H1 (cell line): ENCODE data around the gene RPP30. TPM values are rescaled to one million over a fixed set of nuclear protein-coding genes. Genes with fewer than 3 reads are reported as not detected.
A peak's percentile ranks its signal among the peaks of the same experiment; 100 is the strongest.

Source experiments
- CTCF ChIA-PET: fragments of 300-600 bp; sonication (Branson Sonifier 250); formaldehyde crosslinking; loops from one replicate; lab custom pipeline; 2021; ENCODE audit not compliant: partially characterized antibody; lab: Charles Lee
- POLR2A ChIA-PET: fragments of 300-600 bp; sonication (Branson Sonifier 250); formaldehyde crosslinking; loops from one replicate; lab custom pipeline; 2021; ENCODE audit warnings: inconsistent platforms; ENCODE audit not compliant: partially characterized antibody; lab: Charles Lee
- DNase-seq, 2 experiments: peaks; one replicate each; pipeline versions ENCODE4 v3.0.0 to v3.0.0-alpha.2; 2010 to 2022; ENCODE audit warnings: low spot score in 2 of 2, low read depth in 1 of 2, mixed read lengths in 1 of 2
- FAIRE-seq: peaks from 2 replicates; lab custom pipeline; 2011; peaks lifted over from hg19 to GRCh38; lab: Jason Lieb, UNC
- H2AFZ ChIP-seq: 2 replicates; pipeline ENCODE4 v1.8.1; 2012; ENCODE audit warnings: low read length, inconsistent platforms
- H2AK5ac ChIP-seq: 2 replicates; pipeline ENCODE4 v1.6.1; 2013; ENCODE audit warnings: low read depth, low read length
- H2BK120ac ChIP-seq: replicated peaks from 2 replicates; pipeline ENCODE3; 2013; ENCODE audit warnings: low read depth, low read length, inconsistent platforms
- H2BK12ac ChIP-seq: 2 replicates; pipeline ENCODE4 v1.6.1; 2013; ENCODE audit warnings: low read depth, low read length
- H2BK15ac ChIP-seq: 2 replicates; pipeline ENCODE4 v1.6.1; 2013; ENCODE audit warnings: low read length
- H2BK20ac ChIP-seq: 2 replicates; pipeline ENCODE4 v1.6.1; 2013; ENCODE audit warnings: low read length
- H2BK5ac ChIP-seq: 2 replicates; pipeline ENCODE4 v1.6.1; 2013; ENCODE audit warnings: low read depth, low read length
- H3K14ac ChIP-seq: 2 replicates; pipeline ENCODE4 v1.6.1; 2013; ENCODE audit warnings: inconsistent platforms; ENCODE audit not compliant: insufficient read length
- H3K18ac ChIP-seq: 2 replicates; pipeline ENCODE4 v1.6.1; 2013; ENCODE audit warnings: low read length; ENCODE audit errors: extremely low read depth
- H3K23ac ChIP-seq: 2 replicates; pipeline ENCODE4 v1.6.1; 2013; ENCODE audit warnings: inconsistent platforms; ENCODE audit not compliant: insufficient read length
- H3K23me2 ChIP-seq: 2 replicates; pipeline ENCODE4 v1.6.1; 2013; ENCODE audit warnings: low read depth, low read length
- H3K27ac ChIP-seq: 2 replicates; pipeline ENCODE4 v1.6.1; 2011; ENCODE audit warnings: low read depth, low read length, inconsistent platforms
- H3K27me3 ChIP-seq, 4 experiments: replicated peaks in 1 of 4; 1 replicate in 1 of 4; 2 replicates in 3 of 4; pipeline versions ENCODE4 v1.6.1 to v1.8.1; 2011 to 2013; ENCODE audit warnings: low read length in 3 of 4, mild to moderate bottlenecking in 3 of 4, inconsistent platforms in 2 of 4, mixed read lengths in 2 of 4, moderate library complexity in 1 of 4; ENCODE audit not compliant: control insufficient read depth in 3 of 4, insufficient read depth in 3 of 4; ENCODE audit errors: extremely low read depth in 1 of 4
- H3K36me3 ChIP-seq, 4 experiments: 2 replicates each; pipeline versions ENCODE4 v1.6.1 to v1.8.1; 2011 to 2013; ENCODE audit warnings: mild to moderate bottlenecking in 4 of 4, low read length in 3 of 4, moderate library complexity in 2 of 4, control low read depth in 1 of 4, inconsistent platforms in 1 of 4; ENCODE audit not compliant: insufficient read depth in 4 of 4, control insufficient read depth in 2 of 4
- H3K4ac ChIP-seq: replicated peaks from 2 replicates; pipeline ENCODE3; 2013; ENCODE audit warnings: low read length, low read depth, mixed read lengths, inconsistent platforms; ENCODE audit not compliant: insufficient read length
- H3K4me1 ChIP-seq, 4 experiments: replicated peaks in 1 of 4; 1 replicate in 1 of 4; 2 replicates in 3 of 4; pipeline versions ENCODE4 v1.6.1 to v1.8.1; 2011 to 2013; ENCODE audit warnings: low read length in 3 of 4, inconsistent platforms in 2 of 4, mixed read lengths in 1 of 4; ENCODE audit not compliant: insufficient read depth in 4 of 4, control insufficient read depth in 3 of 4
- H3K4me2 ChIP-seq, 2 experiments: 2 replicates each; pipeline versions ENCODE4 v1.6.1 to v1.8.1; 2011 to 2013; ENCODE audit warnings: low read depth in 2 of 2, low read length in 2 of 2, control low read depth in 1 of 2, inconsistent platforms in 1 of 2, mild to moderate bottlenecking in 1 of 2; ENCODE audit not compliant: insufficient read depth in 1 of 2
- H3K4me3 ChIP-seq, 4 experiments: fragments of 200-600, 300-600 bp in 1 of 4; sonication (generic), shearing (Covaris generic), sonication (Bioruptor Twin) in 1 of 4; 2 replicates each; pipeline versions ENCODE4 v1.5.1 to v1.8.1; 2011 to 2016; ENCODE audit warnings: low read length in 4 of 4, low read depth in 3 of 4, control low read depth in 2 of 4, inconsistent platforms in 2 of 4, mild to moderate bottlenecking in 2 of 4, mixed read lengths in 1 of 4, moderate library complexity in 1 of 4; ENCODE audit not compliant: insufficient read depth in 2 of 4; ENCODE audit errors: extremely low read depth in 1 of 4
- H3K56ac ChIP-seq: replicated peaks from 2 replicates; pipeline ENCODE3; 2013; ENCODE audit warnings: low read depth, mild to moderate bottlenecking, mixed read lengths, low read length, inconsistent platforms; ENCODE audit not compliant: insufficient read length
- H3K79me1 ChIP-seq: 2 replicates; pipeline ENCODE4 v1.6.1; 2013; ENCODE audit warnings: low read depth, low read length, control low read depth
- H3K79me2 ChIP-seq, 2 experiments: 2 replicates each; pipeline versions ENCODE4 v1.6.1 to v1.8.1; 2012 to 2013; ENCODE audit warnings: low read length in 2 of 2, mild to moderate bottlenecking in 2 of 2, inconsistent platforms in 1 of 2; ENCODE audit not compliant: insufficient read depth in 2 of 2, control insufficient read depth in 1 of 2
- H3K9ac ChIP-seq, 4 experiments: replicated peaks in 1 of 4; 1 replicate in 1 of 4; 2 replicates in 3 of 4; pipeline versions ENCODE4 v1.6.1 to v1.8.1; 2011 to 2013; ENCODE audit warnings: low read depth in 3 of 4, low read length in 3 of 4, control low read depth in 2 of 4, mild to moderate bottlenecking in 2 of 4, moderate library complexity in 2 of 4, inconsistent platforms in 1 of 4; ENCODE audit errors: extremely low read depth in 1 of 4
- H3K9me3 ChIP-seq, 2 experiments: 2 replicates each; pipeline versions ENCODE4 v1.6.1 to v1.8.1; 2012 to 2013; ENCODE audit warnings: mild to moderate bottlenecking in 2 of 2, moderate library complexity in 2 of 2, control low read depth in 1 of 2, inconsistent platforms in 1 of 2, low read depth in 1 of 2, low read length in 1 of 2, mixed read lengths in 1 of 2; ENCODE audit not compliant: insufficient read depth in 2 of 2
- H4K20me1 ChIP-seq, 2 experiments: replicated peaks in 1 of 2; 2 replicates each; pipeline versions ENCODE3 to v1.8.1; 2011 to 2013; ENCODE audit warnings: inconsistent platforms in 2 of 2, low read length in 2 of 2, mild to moderate bottlenecking in 1 of 2; ENCODE audit not compliant: insufficient read depth in 2 of 2, control insufficient read depth in 1 of 2
- H4K5ac ChIP-seq: 2 replicates; pipeline ENCODE4 v1.6.1; 2013; ENCODE audit warnings: low read length, low read depth, mixed read lengths, inconsistent platforms; ENCODE audit not compliant: insufficient read length
- H4K8ac ChIP-seq: 2 replicates; pipeline ENCODE4 v1.8.0; 2013; ENCODE audit warnings: mild to moderate bottlenecking, moderate library complexity, low read length, inconsistent platforms; ENCODE audit not compliant: insufficient read depth; ENCODE audit errors: extremely low read depth
- H4K91ac ChIP-seq: replicated peaks from 2 replicates; pipeline ENCODE3; 2013; ENCODE audit warnings: low read length, mixed read lengths, inconsistent platforms; ENCODE audit not compliant: insufficient read length
- ASH2L ChIP-seq: fragments of 200-600, 300-600 bp; sonication (generic); IDR thresholded peaks from one replicate; pipeline ENCODE4 v1.7.1; 2017; ENCODE audit warnings: low read length
- ATF2 ChIP-seq: IDR thresholded peaks from 2 replicates; pipeline ENCODE4 v1.6.1; 2012; ENCODE audit warnings: low read length, inconsistent platforms
- BACH1 ChIP-seq: IDR thresholded peaks from 2 replicates; pipeline ENCODE4 v1.6.1; 2012; ENCODE audit warnings: low read length, improper control_type of control experiment
- CBX8 ChIP-seq: fragments of 300-800, 300-1000 bp; sonication (generic); IDR thresholded peaks from 2 replicates; pipeline ENCODE4 v1.7.1; 2016; ENCODE audit warnings: low read depth, low read length, borderline replicate concordance
- CEBPB ChIP-seq: IDR thresholded peaks from 2 replicates; pipeline ENCODE4 v1.6.1; 2012; ENCODE audit warnings: low read depth, low read length
- KDM1A ChIP-seq: fragments of 200-600, 300-600 bp; sonication (generic); IDR thresholded peaks from 2 replicates; pipeline ENCODE4 v1.7.1; 2016; ENCODE audit warnings: mild to moderate bottlenecking, low read length, borderline replicate concordance
- PHF8 ChIP-seq: fragments of 200-600 bp; sonication (generic); conservative IDR thresholded peaks from 2 replicates; pipeline ENCODE4 v1.7.1; 2012; ENCODE audit warnings: low read depth, mild to moderate bottlenecking, inconsistent platforms, low read length, moderate library complexity
- SIN3A ChIP-seq, 2 experiments: IDR thresholded peaks in 1 of 2; conservative IDR thresholded peaks in 1 of 2; 2 replicates each; pipeline ENCODE4 v1.6.1; 2011 to 2012; ENCODE audit warnings: low read length in 2 of 2, improper control_type of control experiment in 1 of 2, low read depth in 1 of 2, mild to moderate bottlenecking in 1 of 2
- SRF ChIP-seq: IDR thresholded peaks from 2 replicates; pipeline ENCODE4 v1.6.1; 2011; ENCODE audit warnings: mild to moderate bottlenecking, low read depth, low read length, moderate library complexity
- TCF12 ChIP-seq: IDR thresholded peaks from 2 replicates; pipeline ENCODE4 v1.6.1; 2011; ENCODE audit warnings: low read depth, mild to moderate bottlenecking, low read length
- TEAD4 ChIP-seq: IDR thresholded peaks from 2 replicates; pipeline ENCODE4 v1.6.1; 2012; ENCODE audit warnings: low read depth, low read length, inconsistent platforms, mixed read lengths
- WGBS, 2 experiments: shearing (Covaris generic) in 1 of 2; methylation state at CpG; one replicate each; pipeline versions ENCODE4 v1.1.6 to v1.1.7; 2013 to 2015; ENCODE audit warnings: low lambda C conversion rate in 2 of 2, mixed read lengths in 2 of 2, inconsistent platforms in 1 of 2, low coverage in 1 of 2, missing lambda C conversion rate in 1 of 2; ENCODE audit not compliant: insufficient replicate concordance in 2 of 2, insufficient coverage in 1 of 2, insufficient read length in 1 of 2; ENCODE audit errors: extremely low coverage in 1 of 2, missing lambda C conversion rate in 1 of 2; 5-methylcytosine and 5-hydroxymethylcytosine counted together
- polyA plus RNA-seq, 7 experiments: library from polyadenylated mRNA; depleted of rRNA in 3 of 7; stranded (reverse) in 5 of 7; unstranded in 2 of 7; fragments of >200 nt in 5 of 7; fragments of 200-250 nt in 2 of 7; gene quantifications; 1 replicate in 5 of 7; 2 replicates in 1 of 7; 4 replicates in 1 of 7; pipeline versions ENCODE4 v1.2.1 to v1.2.3, GENCODE V29; 2011 to 2013; ENCODE audit warnings: missing spikeins in 2 of 7, mixed read lengths in 2 of 7
- total RNA-seq: library from RNA; stranded (reverse); fragmentation: NEBNext Ultra II Directional; extraction: Animal tissue kit (Norgen Biotek cat#: 25700); gene quantifications from 2 replicates; pipeline ENCODE4 v1.2.1, GENCODE V29; 2021

The RPP30 gene
- total and polyA plus RNA-seq, 2 of the 8 experiments (the other 6 are each of a cell fraction or from before 2014, with no cell fraction given) = 38.9 to 79.7 TPM

- Histone ChIP-seq H2BK120ac (peak overlapping the region; percentile 58), H2BK12ac (no peak overlapping the region), H3K4me3 (peak overlapping the region; percentile 46 to 93 (median 79); a peak in 7 of 8 replicates), H3K18ac (no peak overlapping the region), H2AK5ac (no peak overlapping the region), H3K56ac (no peak overlapping the region), H4K5ac (no peak overlapping the region), H3K27ac (no peak overlapping the region), H3K79me2 (peaks cover 0 to 34% of the 10 kb centered on the region in 2 experiments; a peak in 3 of 4 replicates), H3K9me3 (no peaks in the 10 kb centered on the region), H4K8ac (no peak overlapping the region), H3K4me2 (peak overlapping the region; percentile 73 to 76), H3K4ac (no peak overlapping the region), H2AFZ (0 out of 2 replicates have a peak overlapping the region, but pooled peaks have one; percentile 40), H3K79me1 (no peaks in the 10 kb centered on the region), H3K9ac (peak overlapping the region in 1 of 4 experiments; percentile 29; a peak in 1 of 7 replicates), H2BK20ac (no peak overlapping the region), H3K23ac (no peak overlapping the region), H3K27me3 (peaks cover 1 to 14% (median 8%) of the 10 kb centered on the region in 4 experiments; a peak in 6 of 7 replicates), H3K4me1 (peaks cover 0 to 9% (median 2%) of the 10 kb centered on the region in 4 experiments; a peak in 3 of 7 replicates), H4K20me1 (peaks cover 0 to 6% of the 10 kb centered on the region in 2 experiments), H2BK5ac (no peak overlapping the region), H4K91ac (no peak overlapping the region), H3K14ac (no peak overlapping the region), H3K23me2 (peaks cover 6% of the 10 kb centered on the region; the same call in 1 of the 2 replicates), H3K36me3 (no peaks in the 10 kb centered on the region), H2BK15ac (no peak overlapping the region)
- no peak for DNase-seq
- TF ChIP-seq ATF2 = no peak
- no peak for TF ChIP-seq TEAD4
- no peak for TF ChIP-seq SIN3A (conservative IDR thresholded peaks at IDR 0.05 in 1 of 2, IDR thresholded peaks at IDR 0.05 in 1 of 2; ENCODE audit: low read depth in 1 of 2, low read length in 2 of 2)
- TF ChIP-seq ASH2L = no peak
- no peak for TF ChIP-seq PHF8
- TF ChIP-seq TCF12 = no peak
- TF ChIP-seq CEBPB = no peak
- no peak for TF ChIP-seq KDM1A
- TF ChIP-seq SRF = no peak
- TF ChIP-seq CBX8 = no peak
- no peak for TF ChIP-seq BACH1
- 37% methylated on average over 10 of the region's 10 CpGs; no CpG with 5 or more reads in 1 of the 2 experiments for WGBS, 2 experiments
- ChIA-PET POLR2A (interaction anchor here (1.1 to 1.2 kb wide), 2 partner anchors 9 to 13 kb away, joined by 3 to 5 read pairs; partner anchors contain the start of gene RPP30), CTCF (interaction anchor here (0.6 to 6.1 kb wide), 10 partner anchors 12 to 416 kb away, joined by 3 to 79 read pairs (median 4); no protein-coding TSS in a partner anchor)
- FAIRE-seq = no peak
Observed at GRCh38 chr10:90858461-90858968, 13.3 kb upstream of the RPP30 start.
